Caco-2 (cell line): ENCODE measurements around the gene PLPP6. TPM values are rescaled to one million over a fixed set of nuclear protein-coding genes. Genes with fewer than 3 reads are reported as not detected.

Source experiments
- BruUV-seq: library from RNA; stranded (reverse); fragments of 400-500 nt; replicated peaks from 2 replicates; lab custom pipeline; 2021; lab: Mats Ljungman, UMichigan
- CTCF ChIA-PET: fragments of 300-600 bp; sonication (Branson Sonifier 250); formaldehyde crosslinking; loops from one replicate; lab custom pipeline; 2022; ENCODE audit warnings: antibody characterized with exemption; lab: Charles Lee
- POLR2A ChIA-PET: fragments of 300-600 bp; sonication (Branson Sonifier 250); formaldehyde crosslinking; loops from one replicate; lab custom pipeline; 2022; ENCODE audit warnings: antibody characterized with exemption; lab: Charles Lee
- DNase-seq, 2 experiments: peaks; one replicate each; pipeline versions ENCODE4 v3.0.0 to v3.0.0-alpha.2; 2020 to 2022
- H3K27me3 ChIP-seq: replicated peaks from 2 replicates; pipeline ENCODE4 v1.6.0; 2011; ENCODE audit warnings: low read length; ENCODE audit not compliant: control insufficient read depth, insufficient read depth
- H3K36me3 ChIP-seq: 2 replicates; pipeline ENCODE4 v1.5.1; 2011; ENCODE audit warnings: low read length; ENCODE audit not compliant: control insufficient read depth, insufficient read depth
- H3K4me1 ChIP-seq: fragments of 250-450 bp; sonication (Bioruptor Pico); 2 replicates; pipeline ENCODE4 v1.5.1; 2020; ENCODE audit warnings: mild to moderate bottlenecking
- H3K4me3 ChIP-seq: 2 replicates; pipeline ENCODE4 v1.5.1; 2011; ENCODE audit warnings: low read depth, mild to moderate bottlenecking, control low read depth, low read length
- H3K9me3 ChIP-seq: fragments of 250-450 bp; sonication (Bioruptor Pico); 2 replicates; pipeline ENCODE4 v1.5.1; 2020; ENCODE audit warnings: mild to moderate bottlenecking, moderate library complexity
- H3K27ac Mint-ChIP-seq: one replicate; pipeline ENCODE4 v1.8.0; 2022; ENCODE audit warnings: mixed read lengths; ENCODE audit not compliant: unreplicated experiment
- H3K27me3 Mint-ChIP-seq: one replicate; pipeline ENCODE4 v1.8.0; 2022; ENCODE audit warnings: mixed read lengths; ENCODE audit not compliant: insufficient read depth, unreplicated experiment
- H3K36me3 Mint-ChIP-seq: one replicate; pipeline ENCODE4 v1.8.0; 2022; ENCODE audit warnings: mild to moderate bottlenecking, mixed read lengths; ENCODE audit not compliant: insufficient read depth, unreplicated experiment
- H3K4me1 Mint-ChIP-seq: one replicate; pipeline ENCODE4 v1.8.0; 2022; ENCODE audit warnings: low read depth, mixed read lengths; ENCODE audit not compliant: unreplicated experiment
- H3K4me3 Mint-ChIP-seq: one replicate; pipeline ENCODE4 v1.8.0; 2022; ENCODE audit warnings: mild to moderate bottlenecking, moderate library complexity, mixed read lengths; ENCODE audit not compliant: unreplicated experiment
- H3K9me3 Mint-ChIP-seq: one replicate; pipeline ENCODE4 v1.8.0; 2022; ENCODE audit warnings: mixed read lengths; ENCODE audit not compliant: unreplicated experiment
- CTCF ChIP-seq, 2 experiments: fragments of 200-600 bp in 1 of 2; IDR thresholded peaks; 1 replicate in 1 of 2; 2 replicates in 1 of 2; pipeline versions ENCODE4 v1.5.1 to v1.8.0; 2011 to 2022; ENCODE audit warnings: antibody characterized with exemption in 1 of 2, control low read depth in 1 of 2, inconsistent platforms in 1 of 2, low read depth in 1 of 2, low read length in 1 of 2, mild to moderate bottlenecking in 1 of 2, moderate library complexity in 1 of 2; ENCODE audit not compliant: insufficient read depth in 1 of 2, severe bottlenecking in 1 of 2, unreplicated experiment in 1 of 2
- intact Hi-C: fragments of 100-400 bp; cut with micrococcal nuclease; formaldehyde crosslinking; loops from one replicate; pipeline ENCODE4 v1.10.0; 2022; ENCODE audit not compliant: unreplicated experiment
- total RNA-seq: library from RNA; stranded (reverse); gene quantifications from 2 replicates; pipeline ENCODE4 v1.2.3, GENCODE V29; 2022

The PLPP6 gene
- total RNA-seq, 1 experiment from 2014 or later = 7.2 TPM

GRCh38 chr9:4678679-4679267, 16.7 kb downstream of the PLPP6 start:
- no peaks in the 10 kb centered on the region for H3K27me3 ChIP-seq
- H3K4me3 ChIP-seq = peak overlapping the region; percentile 51
- H3K36me3 ChIP-seq = no peaks in the 10 kb centered on the region
- no peaks in the 10 kb centered on the region for H3K9me3 ChIP-seq
- no peaks in the 10 kb centered on the region for H3K4me1 Mint-ChIP-seq
- TSS peak; percentile 96 for BruUV-seq
- no peaks in the 10 kb centered on the region for H3K36me3 Mint-ChIP-seq
- H3K4me3 Mint-ChIP-seq = no peak overlapping the region
- peaks cover 12% of the 10 kb centered on the region for H3K4me1 ChIP-seq
- DNase-seq = no peak
- intact Hi-C loops = loop anchor here (1.0 to 2.0 kb wide), 4 partner anchors 16 to 187 kb away; partner anchors contain the start of genes AK3 and PLPP6
- no peaks in the 10 kb centered on the region for H3K27me3 Mint-ChIP-seq
- TF ChIP-seq CTCF (IDR thresholded peaks at IDR 0.05; ENCODE audit: insufficient read depth in 1 of 2, low read depth in 1 of 2, low read length in 1 of 2, severe bottlenecking in 1 of 2, unreplicated experiment in 1 of 2) = no peak
- POLR2A ChIA-PET = interaction anchor here (1.0 kb wide), 2 partner anchors 13 to 188 kb away, joined by 4 to 5 read pairs; partner anchors contain the start of gene SPATA6L
- CTCF ChIA-PET = interaction anchor here (0.8 to 1.0 kb wide), 3 partner anchors 16 to 74 kb away, joined by 3 to 7 read pairs (median 7); partner anchors contain the start of gene PLPP6
- H3K9me3 Mint-ChIP-seq = no peaks in the 10 kb centered on the region
- no peak overlapping the region for H3K27ac Mint-ChIP-seq

- POLR2A ChIA-PET = interaction anchor here (1.0 kb wide), 1 partner anchor 13 kb away, joined by 5 read pairs; the partner anchor contains the start of gene SPATA6L
- TF ChIP-seq CTCF (IDR thresholded peaks at IDR 0.05; ENCODE audit: insufficient read depth in 1 of 2, low read depth in 1 of 2, low read length in 1 of 2, severe bottlenecking in 1 of 2, unreplicated experiment in 1 of 2) = peak; percentile 47 to 51
- H3K9me3 Mint-ChIP-seq = no peaks in the 10 kb centered on the region
- no peaks in the 10 kb centered on the region for H3K27me3 Mint-ChIP-seq
- H3K4me1 Mint-ChIP-seq = no peaks in the 10 kb centered on the region
- CTCF ChIA-PET = interaction anchor here (0.7 to 0.8 kb wide), 2 partner anchors 17 to 579 kb away, joined by 3 to 7 read pairs; partner anchors contain the start of gene PLPP6
- no peak within 1 kb of the TSS for H3K4me3 Mint-ChIP-seq
- Histone ChIP-seq H3K4me3 (peak within 1 kb of the TSS; percentile 89), H3K9me3 (no peaks in the 10 kb centered on the region), H3K36me3 (no peaks in the 10 kb centered on the region), H3K4me1 (peaks cover 12% of the 10 kb centered on the region), H3K27me3 (no peaks in the 10 kb centered on the region)
- no peaks in the 10 kb centered on the region for H3K36me3 Mint-ChIP-seq
- intact Hi-C loops = loop anchor here (1.0 to 2.0 kb wide), 4 partner anchors 17 to 188 kb away; partner anchors contain the start of genes AK3 and PLPP6
- peak; percentile 95 to 96 for DNase-seq
- H3K27ac Mint-ChIP-seq = no peak within 1 kb of the TSS
- no TSS peak for BruUV-seq
These were observed 17.4 kb downstream of the PLPP6 start, which contains the start of gene CDC37L1 for GRCh38 chr9:4679268-4680172. Gene CDC37L1 (plus strand): TSS chr9:4679569. CDS start chr9:4679768, 199 bp downstream.

- intact Hi-C loops = no loop called here
- Mint-ChIP-seq H3K4me1 (no peaks in the 10 kb centered on the region), H3K36me3 (no peaks in the 10 kb centered on the region), H3K4me3 (no peak overlapping the region), H3K9me3 (no peaks in the 10 kb centered on the region), H3K27ac (no peak overlapping the region), H3K27me3 (no peaks in the 10 kb centered on the region)
- Histone ChIP-seq H3K4me3 (peak overlapping the region; percentile 89), H3K27me3 (no peaks in the 10 kb centered on the region), H3K36me3 (no peaks in the 10 kb centered on the region), H3K9me3 (no peaks in the 10 kb centered on the region), H3K4me1 (peaks cover 12% of the 10 kb centered on the region)
- DNase-seq = no peak
- no TSS peak for BruUV-seq
- ChIA-PET POLR2A (no interaction called here), CTCF (no interaction called here)
- no peak for TF ChIP-seq CTCF (IDR thresholded peaks at IDR 0.05; ENCODE audit: insufficient read depth in 1 of 2, low read depth in 1 of 2, low read length in 1 of 2, severe bottlenecking in 1 of 2, unreplicated experiment in 1 of 2)
These were observed 18.1 kb downstream of the PLPP6 start for GRCh38 chr9:4680173-4680525.
